ENCODE measurements around the gene MTERF4.

MTERF4 gene

GRCh38 chr2:241118737-241119505 lies 16.8 kb upstream of the MTERF4 start:
- H3K4me3 ChIP-seq (ENCODE audit: low read length): no peak overlapping the region
- no peak for TF ChIP-seq CTCF (conservative IDR thresholded peaks at IDR 0.05; ENCODE audit: low read length)
- DNase-seq (ENCODE audit: low read depth): no peak

GRCh38 chr2:241116606-241117560 lies 14.8 kb upstream of the MTERF4 start:
- no peak for DNase-seq (ENCODE audit: low read depth)
- no peak for TF ChIP-seq CTCF (conservative IDR thresholded peaks at IDR 0.05; ENCODE audit: low read length)
- no peak overlapping the region for H3K4me3 ChIP-seq (ENCODE audit: low read length)

GRCh38 chr2:241115361-241115760 lies 13.3 kb upstream of the MTERF4 start:
- H3K4me3 ChIP-seq (ENCODE audit: low read length): no peak overlapping the region
- DNase-seq (ENCODE audit: low read depth): no peak
- no peak for TF ChIP-seq CTCF (conservative IDR thresholded peaks at IDR 0.05; ENCODE audit: low read length)

- no peak for TF ChIP-seq CTCF (conservative IDR thresholded peaks at IDR 0.05; ENCODE audit: low read length)
- no peak overlapping the region for H3K4me3 ChIP-seq (ENCODE audit: low read length)
- DNase-seq (ENCODE audit: low read depth): no peak
These were observed 12.7 kb upstream of the MTERF4 start for GRCh38 chr2:241114836-241115235.

GRCh38 chr2:241112592-241112991 lies 10.5 kb upstream of the MTERF4 start:
- no peak for TF ChIP-seq CTCF (conservative IDR thresholded peaks at IDR 0.05; ENCODE audit: low read length)
- H3K4me3 ChIP-seq (ENCODE audit: low read length): no peak overlapping the region
- DNase-seq (ENCODE audit: low read depth): no peak

- no peak for TF ChIP-seq CTCF (conservative IDR thresholded peaks at IDR 0.05; ENCODE audit: low read length)
- no peak for DNase-seq (ENCODE audit: low read depth)
- no peak overlapping the region for H3K4me3 ChIP-seq (ENCODE audit: low read length)
These were observed 10.0 kb upstream of the MTERF4 start for GRCh38 chr2:241112046-241112445.

Measured in AG10803 (cell line).